ENCODE data around the gene TEK. TPM values are rescaled to one million over a fixed set of nuclear protein-coding genes. Genes with fewer than 3 reads are reported as not detected.
"Not testable (repeated sequence)": the region's sequence is repeated elsewhere in the genome, so short reads cannot be mapped to it uniquely, and the experiment has no call there.

The TEK gene
- 3.2 and 4.0 TPM in 2 replicates for total RNA-seq (2014; rRNA removed; shearing (Covaris generic))

- Histone ChIP-seq H3K36me3 (no peaks in the 10 kb centered on the region), H3K27ac (peak within 1 kb of the TSS; percentile 28; the same call in 1 of the 2 replicates), H3K9me3 (replicated peaks) (no peaks in the 10 kb centered on the region), H3K4me3 (peak within 1 kb of the TSS; percentile 23), H3K27me3 (replicated peaks) (no peaks in the 10 kb centered on the region), H3K4me1 (replicated peaks) (peaks cover 6% of the 10 kb centered on the region)
- DNase-seq (ENCODE audit: low read depth in 1 of 2, low spot score in 2 of 2) = peak in 1 of 2 experiments; percentile 21
Measured at GRCh38 chr9:27108981-27109541, at the start of gene TEK. TEK (plus strand) TSS chr9:27109225; CDS start chr9:27109591, 366 bp downstream.

GRCh38 chr9:27059412-27059811, 49.6 kb upstream of the TEK start:
- H3K27me3 ChIP-seq (replicated peaks) = no peaks in the 10 kb centered on the region

GRCh38 chr9:27059907-27060306, 49.1 kb upstream of the TEK start:
- no peaks in the 10 kb centered on the region for H3K9me3 ChIP-seq (replicated peaks)
- H3K27me3 ChIP-seq (replicated peaks) = no peaks in the 10 kb centered on the region
- no peaks in the 10 kb centered on the region for H3K4me1 ChIP-seq (replicated peaks)
- no peak overlapping the region for H3K27ac ChIP-seq
- H3K36me3 ChIP-seq = no peaks in the 10 kb centered on the region
- no peak for DNase-seq (ENCODE audit: low read depth in 1 of 2, low spot score in 2 of 2)
- no peak overlapping the region for H3K4me3 ChIP-seq

More at GRCh38 chr9:27059412-27059811, 49.6 kb upstream of the TEK start:
- H3K4me3 ChIP-seq = no peak overlapping the region
- H3K27ac ChIP-seq = no peak overlapping the region
- H3K36me3 ChIP-seq = no peaks in the 10 kb centered on the region
- no peak for DNase-seq (ENCODE audit: low read depth in 1 of 2, low spot score in 2 of 2)
- H3K4me1 ChIP-seq (replicated peaks) = no peaks in the 10 kb centered on the region
- H3K9me3 ChIP-seq (replicated peaks) = no peaks in the 10 kb centered on the region

- Histone ChIP-seq H3K36me3 (no peaks in the 10 kb centered on the region), H3K27ac (no peak overlapping the region), H3K4me1 (replicated peaks) (no peaks in the 10 kb centered on the region), H3K4me3 (no peak overlapping the region), H3K27me3 (replicated peaks) (no peaks in the 10 kb centered on the region), H3K9me3 (replicated peaks) (no peaks in the 10 kb centered on the region)
- no peak for DNase-seq (ENCODE audit: low read depth in 1 of 2, low spot score in 2 of 2)
Measured at GRCh38 chr9:27065288-27065687, 43.7 kb upstream of the TEK start.

- Histone ChIP-seq H3K27me3 (replicated peaks) (no peaks in the 10 kb centered on the region), H3K4me1 (replicated peaks) (no peaks in the 10 kb centered on the region), H3K9me3 (replicated peaks) (no peaks in the 10 kb centered on the region), H3K36me3 (no peaks in the 10 kb centered on the region), H3K4me3 (no peak overlapping the region), H3K27ac (no peak overlapping the region)
- DNase-seq (ENCODE audit: low read depth in 1 of 2, low spot score in 2 of 2) = no peak
Measured at GRCh38 chr9:27073841-27074728, 34.9 kb upstream of the TEK start.

GRCh38 chr9:27078685-27079084, 30.3 kb upstream of the TEK start:
- Histone ChIP-seq H3K36me3 (no peaks in the 10 kb centered on the region), H3K9me3 (replicated peaks) (no peaks in the 10 kb centered on the region), H3K27ac (no peak overlapping the region), H3K4me3 (no peak overlapping the region), H3K4me1 (replicated peaks) (no peaks in the 10 kb centered on the region), H3K27me3 (replicated peaks) (no peaks in the 10 kb centered on the region)
- DNase-seq (ENCODE audit: low read depth in 1 of 2, low spot score in 2 of 2) = no peak

GRCh38 chr9:27085456-27085855, 23.6 kb upstream of the TEK start:
- Histone ChIP-seq H3K27me3 (replicated peaks) (no peaks in the 10 kb centered on the region), H3K4me3 (no peak overlapping the region), H3K4me1 (replicated peaks) (peaks cover 38% of the 10 kb centered on the region), H3K36me3 (no peaks in the 10 kb centered on the region), H3K27ac (no peak overlapping the region), H3K9me3 (replicated peaks) (no peaks in the 10 kb centered on the region)
- DNase-seq (ENCODE audit: low read depth in 1 of 2, low spot score in 2 of 2) = no peak

- no peaks in the 10 kb centered on the region for H3K9me3 ChIP-seq (replicated peaks)
- H3K27ac ChIP-seq = peak overlapping the region; percentile 93
- no peaks in the 10 kb centered on the region for H3K36me3 ChIP-seq
- H3K4me3 ChIP-seq = no peak overlapping the region
- H3K27me3 ChIP-seq (replicated peaks) = no peaks in the 10 kb centered on the region
- peaks cover 41% of the 10 kb centered on the region for H3K4me1 ChIP-seq (replicated peaks)
- DNase-seq (ENCODE audit: low read depth in 1 of 2, low spot score in 2 of 2) = peak; percentile 77 to 79
Measured at GRCh38 chr9:27086818-27087680, 22.0 kb upstream of the TEK start.

- H3K27ac ChIP-seq = peak overlapping the region; percentile 93
- no peaks in the 10 kb centered on the region for H3K27me3 ChIP-seq (replicated peaks)
- H3K36me3 ChIP-seq = no peaks in the 10 kb centered on the region
- H3K4me3 ChIP-seq = no peak overlapping the region
- no peaks in the 10 kb centered on the region for H3K9me3 ChIP-seq (replicated peaks)
- no peak for DNase-seq (ENCODE audit: low read depth in 1 of 2, low spot score in 2 of 2)
- peaks cover 45% of the 10 kb centered on the region for H3K4me1 ChIP-seq (replicated peaks)
Measured at GRCh38 chr9:27088981-27089380, 20.0 kb upstream of the TEK start.

GRCh38 chr9:27089706-27090105, 19.3 kb upstream of the TEK start:
- no peaks in the 10 kb centered on the region for H3K9me3 ChIP-seq (replicated peaks)
- H3K27me3 ChIP-seq (replicated peaks) = no peaks in the 10 kb centered on the region
- peak overlapping the region; percentile 93; the same call in 1 of the 2 replicates for H3K27ac ChIP-seq
- peaks cover 52% of the 10 kb centered on the region for H3K4me1 ChIP-seq (replicated peaks)
- H3K36me3 ChIP-seq = no peaks in the 10 kb centered on the region
- no peak overlapping the region for H3K4me3 ChIP-seq
- DNase-seq (ENCODE audit: low read depth in 1 of 2, low spot score in 2 of 2) = no peak

- Histone ChIP-seq H3K27ac (no peak overlapping the region), H3K4me3 (no peak overlapping the region), H3K4me1 (replicated peaks) (peaks cover 56% of the 10 kb centered on the region), H3K27me3 (replicated peaks) (no peaks in the 10 kb centered on the region), H3K36me3 (no peaks in the 10 kb centered on the region), H3K9me3 (replicated peaks) (no peaks in the 10 kb centered on the region)
- DNase-seq (ENCODE audit: low read depth in 1 of 2, low spot score in 2 of 2) = no peak
Measured at GRCh38 chr9:27090231-27090630, 18.8 kb upstream of the TEK start.

- Histone ChIP-seq H3K27ac (no peak overlapping the region), H3K9me3 (replicated peaks) (no peaks in the 10 kb centered on the region), H3K27me3 (replicated peaks) (no peaks in the 10 kb centered on the region), H3K4me3 (no peak overlapping the region), H3K4me1 (replicated peaks) (peaks cover 61% of the 10 kb centered on the region), H3K36me3 (no peaks in the 10 kb centered on the region)
- no peak for DNase-seq (ENCODE audit: low read depth in 1 of 2, low spot score in 2 of 2)
Measured at GRCh38 chr9:27090711-27091110, 18.3 kb upstream of the TEK start.

GRCh38 chr9:27092496-27092895, 16.5 kb upstream of the TEK start:
- not testable (repeated sequence) for H3K9me3 ChIP-seq (replicated peaks); H3K4me3 ChIP-seq; H3K36me3 ChIP-seq; H3K27ac ChIP-seq; DNase-seq (ENCODE audit: low read depth in 1 of 2, low spot score in 2 of 2); H3K27me3 ChIP-seq (replicated peaks)
- H3K4me1 ChIP-seq (replicated peaks) = peaks cover 47% of the 10 kb centered on the region

Measured in SJSA1 (cell line).